Osteoblast (primary cell): ENCODE measurements around the gene USP12. TPM values are rescaled to one million over a fixed set of nuclear protein-coding genes. Genes with fewer than 3 reads are reported as not detected.

Experiments
- DNase-seq: peaks from one replicate; pipeline ENCODE4 v3.0.0; 2011; ENCODE audit warnings: low spot score, mixed read lengths; ENCODE audit not compliant: insufficient read length; ENCODE audit errors: missing footprints
- H2AFZ ChIP-seq: 2 replicates; pipeline ENCODE4 v1.6.0; 2011; ENCODE audit warnings: mild to moderate bottlenecking, low read length
- H3K27ac ChIP-seq: 2 replicates; pipeline ENCODE4 v1.5.1; 2011; ENCODE audit warnings: mild to moderate bottlenecking, low read depth, low read length, moderate library complexity
- H3K27me3 ChIP-seq: 2 replicates; pipeline ENCODE4 v1.6.0; 2012; ENCODE audit warnings: mild to moderate bottlenecking, control low read depth, inconsistent platforms, low read length, moderate library complexity; ENCODE audit not compliant: insufficient read depth
- H3K36me3 ChIP-seq: 2 replicates; pipeline ENCODE4 v1.5.1; 2011; ENCODE audit warnings: mild to moderate bottlenecking, low read length, control low read depth, moderate library complexity; ENCODE audit not compliant: insufficient read depth
- H3K4me1 ChIP-seq: 2 replicates; pipeline ENCODE4 v1.5.1; 2011; ENCODE audit warnings: mild to moderate bottlenecking, low read length, control low read depth, moderate library complexity; ENCODE audit not compliant: insufficient read depth
- H3K4me2 ChIP-seq: 2 replicates; pipeline ENCODE4 v1.6.0; 2011; ENCODE audit warnings: mild to moderate bottlenecking, low read length; ENCODE audit not compliant: insufficient read depth
- H3K4me3 ChIP-seq: fragments of 200-600 bp; sonication (generic); 3 replicates; pipeline ENCODE4 v1.5.1; 2012; ENCODE audit warnings: mild to moderate bottlenecking, low read length, inconsistent platforms; ENCODE audit not compliant: insufficient read depth
- H3K79me2 ChIP-seq: 2 replicates; pipeline ENCODE4 v1.6.0; 2012; ENCODE audit warnings: mild to moderate bottlenecking, low read length, control low read depth, inconsistent platforms; ENCODE audit not compliant: insufficient read depth
- H3K9me3 ChIP-seq: 2 replicates; pipeline ENCODE4 v1.5.1; 2011; ENCODE audit warnings: low read depth, low read length, control low read depth
- H4K20me1 ChIP-seq: 2 replicates; pipeline ENCODE4 v1.6.0; 2012; ENCODE audit warnings: mild to moderate bottlenecking, low read length, control low read depth; ENCODE audit not compliant: insufficient read depth
- total RNA-seq: library from RNA; depleted of rRNA; stranded (reverse); fragments of >200 nt; gene quantifications from 2 replicates; pipeline ENCODE4 v1.2.3, GENCODE V29; 2012
- TF ChIP-seq, protein P1 (sequence below): IDR thresholded peaks from 2 replicates; pipeline ENCODE4 v1.5.1; 2011; ENCODE audit warnings: mild to moderate bottlenecking, low read depth, low read length, moderate library complexity; ENCODE audit errors: extremely low read depth

USP12 gene
- total RNA-seq, 1 donor, result 24.6 TPM

DNA sequence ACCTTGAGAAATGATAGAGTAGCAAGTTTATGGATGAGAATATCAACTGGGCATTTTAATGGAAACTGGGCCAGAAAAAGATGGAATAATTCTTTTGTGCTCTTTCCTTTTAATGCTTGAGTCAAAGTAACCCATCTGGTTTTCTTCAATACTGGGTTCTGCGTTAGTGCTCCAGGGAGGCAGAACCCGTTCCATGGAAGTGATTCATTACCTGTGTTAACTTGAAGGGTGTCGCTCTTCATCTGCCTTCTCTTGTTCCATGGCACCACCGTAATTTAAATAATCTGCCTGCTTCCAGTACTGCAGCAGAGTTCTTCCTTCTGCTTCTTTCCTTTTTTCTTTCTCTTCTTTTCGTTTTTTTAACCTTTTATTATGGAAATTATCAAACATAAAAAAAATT, 14.7 kb upstream of the USP12 start:
- no peaks in the 10 kb centered on the region for H4K20me1 ChIP-seq
- TF ChIP-seq, protein P1, sequence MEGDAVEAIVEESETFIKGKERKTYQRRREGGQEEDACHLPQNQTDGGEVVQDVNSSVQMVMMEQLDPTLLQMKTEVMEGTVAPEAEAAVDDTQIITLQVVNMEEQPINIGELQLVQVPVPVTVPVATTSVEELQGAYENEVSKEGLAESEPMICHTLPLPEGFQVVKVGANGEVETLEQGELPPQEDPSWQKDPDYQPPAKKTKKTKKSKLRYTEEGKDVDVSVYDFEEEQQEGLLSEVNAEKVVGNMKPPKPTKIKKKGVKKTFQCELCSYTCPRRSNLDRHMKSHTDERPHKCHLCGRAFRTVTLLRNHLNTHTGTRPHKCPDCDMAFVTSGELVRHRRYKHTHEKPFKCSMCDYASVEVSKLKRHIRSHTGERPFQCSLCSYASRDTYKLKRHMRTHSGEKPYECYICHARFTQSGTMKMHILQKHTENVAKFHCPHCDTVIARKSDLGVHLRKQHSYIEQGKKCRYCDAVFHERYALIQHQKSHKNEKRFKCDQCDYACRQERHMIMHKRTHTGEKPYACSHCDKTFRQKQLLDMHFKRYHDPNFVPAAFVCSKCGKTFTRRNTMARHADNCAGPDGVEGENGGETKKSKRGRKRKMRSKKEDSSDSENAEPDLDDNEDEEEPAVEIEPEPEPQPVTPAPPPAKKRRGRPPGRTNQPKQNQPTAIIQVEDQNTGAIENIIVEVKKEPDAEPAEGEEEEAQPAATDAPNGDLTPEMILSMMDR, result no peak
- no peaks in the 10 kb centered on the region for H3K36me3 ChIP-seq
- DNase-seq, result no peak
- H3K4me1 ChIP-seq, result peaks cover 11% of the 10 kb centered on the region
- no peaks in the 10 kb centered on the region for H3K9me3 ChIP-seq
- no peaks in the 10 kb centered on the region for H3K79me2 ChIP-seq
- H2AFZ ChIP-seq, result no peak overlapping the region
- no peaks in the 10 kb centered on the region for H3K27me3 ChIP-seq
- H3K4me3 ChIP-seq, result no peak overlapping the region
- no peak overlapping the region for H3K27ac ChIP-seq
- no peak overlapping the region for H3K4me2 ChIP-seq

DNA sequence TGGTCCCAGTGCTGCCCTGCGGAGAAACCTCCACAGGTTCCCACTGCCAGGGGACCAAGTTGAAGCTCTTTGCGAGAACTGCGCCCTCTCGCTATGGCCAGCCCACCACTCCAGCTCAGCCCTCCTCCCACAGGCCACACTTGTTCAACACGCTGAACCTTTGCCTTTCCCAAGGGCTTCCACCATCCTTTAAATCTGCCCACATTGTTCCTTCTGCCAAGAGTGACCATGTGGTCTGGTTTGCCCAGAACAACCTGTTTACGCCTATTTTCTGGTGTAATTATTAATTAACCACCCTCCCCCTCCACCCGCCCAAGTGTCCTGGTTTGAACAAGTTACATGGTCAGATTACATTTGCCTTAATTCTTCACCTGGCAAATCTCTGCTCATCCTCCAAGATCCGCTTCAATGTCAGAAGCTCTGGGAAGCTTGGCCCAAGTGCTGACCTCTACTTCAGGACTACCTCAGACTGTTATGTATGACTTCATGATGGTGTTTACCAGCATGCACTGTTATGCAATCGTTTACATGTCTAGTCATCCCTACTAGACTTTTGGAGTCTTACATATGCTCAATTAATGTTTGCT, 12.0 kb upstream of the USP12 start:
- Histone ChIP-seq H3K36me3 (no peaks in the 10 kb centered on the region), H2AFZ (peak overlapping the region; percentile 67), H3K4me3 (peak overlapping the region; percentile 4), H4K20me1 (no peaks in the 10 kb centered on the region), H3K9me3 (no peaks in the 10 kb centered on the region), H3K79me2 (no peaks in the 10 kb centered on the region), H3K4me2 (peak overlapping the region; percentile 78), H3K27me3 (no peaks in the 10 kb centered on the region), H3K27ac (peak overlapping the region; percentile 49), H3K4me1 (peaks cover 11% of the 10 kb centered on the region)
- TF ChIP-seq, protein P1, result no peak
- no peak for DNase-seq

DNA sequence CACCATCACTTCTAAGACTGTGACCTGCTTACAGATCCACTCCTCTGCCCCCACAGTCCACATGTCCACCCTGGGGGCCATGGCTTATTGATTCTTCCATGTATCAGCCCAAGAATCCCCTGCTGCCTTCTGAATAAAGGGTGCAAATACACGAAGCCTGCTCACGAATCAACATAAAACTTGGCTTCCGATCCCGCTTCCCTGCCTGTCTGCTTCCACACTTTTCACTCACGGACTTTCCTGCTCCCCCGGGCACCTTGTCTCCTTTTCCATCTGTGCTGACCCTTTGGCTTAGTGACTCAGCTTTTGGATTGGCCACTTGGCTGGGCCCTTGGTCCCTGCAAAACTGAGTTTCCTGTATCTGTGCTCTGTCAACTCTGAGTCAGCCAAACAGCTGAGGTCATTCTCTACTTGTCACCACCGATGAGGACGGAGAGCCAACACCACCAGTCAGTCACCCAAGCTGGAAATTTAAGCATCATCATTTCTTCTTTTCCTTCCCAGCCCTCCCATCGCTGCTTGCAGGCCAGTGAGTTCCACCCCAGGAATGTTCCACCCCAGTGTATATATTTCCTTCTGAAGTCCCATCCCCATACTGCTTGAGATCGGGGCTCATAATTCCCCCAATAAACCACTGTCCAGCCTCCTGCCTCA, 11.4 kb upstream of the USP12 start:
- Histone ChIP-seq H3K9me3 (no peaks in the 10 kb centered on the region), H3K4me2 (peak overlapping the region; percentile 78), H3K79me2 (no peaks in the 10 kb centered on the region), H3K27ac (peak overlapping the region; percentile 66), H3K36me3 (no peaks in the 10 kb centered on the region), H4K20me1 (no peaks in the 10 kb centered on the region), H3K27me3 (no peaks in the 10 kb centered on the region), H3K4me3 (peak overlapping the region; percentile 30), H2AFZ (peak overlapping the region; percentile 67), H3K4me1 (peaks cover 11% of the 10 kb centered on the region)
- TF ChIP-seq, protein P1, result no peak
- peak; percentile 94 for DNase-seq

DNA sequence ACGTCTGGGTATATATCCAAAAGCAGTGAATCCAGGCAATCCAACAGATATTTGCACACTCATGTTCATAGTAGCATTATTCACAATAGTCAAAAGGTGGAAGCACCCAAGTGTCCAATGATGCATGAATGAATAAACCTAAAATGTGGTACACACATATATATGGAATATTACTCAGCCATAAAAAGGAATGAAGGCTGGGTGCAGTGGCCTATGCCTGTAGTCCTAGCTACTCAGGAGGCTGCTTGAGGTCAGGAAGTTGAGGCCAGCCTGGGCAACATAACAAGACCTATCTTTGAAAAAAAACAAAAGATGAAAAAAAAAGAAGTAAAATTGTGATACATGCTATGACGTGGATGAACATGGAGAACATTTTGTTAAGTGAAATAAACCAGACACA, 10.4 kb upstream of the USP12 start:
- H3K4me2 ChIP-seq, result no peak overlapping the region
- TF ChIP-seq, protein P1, result no peak

More for the DNA sequence above, 10.4 kb upstream of the USP12 start:
- DNase-seq, result no peak
- Histone ChIP-seq H2AFZ (no peak overlapping the region), H3K4me3 (no peak overlapping the region), H3K27me3 (no peaks in the 10 kb centered on the region), H3K27ac (no peak overlapping the region), H3K79me2 (no peaks in the 10 kb centered on the region), H3K9me3 (no peaks in the 10 kb centered on the region), H3K4me1 (peaks cover 11% of the 10 kb centered on the region), H4K20me1 (no peaks in the 10 kb centered on the region), H3K36me3 (no peaks in the 10 kb centered on the region)
